ENCODE measurements around the gene CCDC146. TPM values are rescaled to one million over a fixed set of nuclear protein-coding genes. Genes with fewer than 3 reads are reported as not detected.
"Not testable (repeated sequence)": the region's sequence is repeated elsewhere in the genome, so short reads cannot be mapped to it uniquely, and the experiment has no call there.

The CCDC146 gene, protein sequence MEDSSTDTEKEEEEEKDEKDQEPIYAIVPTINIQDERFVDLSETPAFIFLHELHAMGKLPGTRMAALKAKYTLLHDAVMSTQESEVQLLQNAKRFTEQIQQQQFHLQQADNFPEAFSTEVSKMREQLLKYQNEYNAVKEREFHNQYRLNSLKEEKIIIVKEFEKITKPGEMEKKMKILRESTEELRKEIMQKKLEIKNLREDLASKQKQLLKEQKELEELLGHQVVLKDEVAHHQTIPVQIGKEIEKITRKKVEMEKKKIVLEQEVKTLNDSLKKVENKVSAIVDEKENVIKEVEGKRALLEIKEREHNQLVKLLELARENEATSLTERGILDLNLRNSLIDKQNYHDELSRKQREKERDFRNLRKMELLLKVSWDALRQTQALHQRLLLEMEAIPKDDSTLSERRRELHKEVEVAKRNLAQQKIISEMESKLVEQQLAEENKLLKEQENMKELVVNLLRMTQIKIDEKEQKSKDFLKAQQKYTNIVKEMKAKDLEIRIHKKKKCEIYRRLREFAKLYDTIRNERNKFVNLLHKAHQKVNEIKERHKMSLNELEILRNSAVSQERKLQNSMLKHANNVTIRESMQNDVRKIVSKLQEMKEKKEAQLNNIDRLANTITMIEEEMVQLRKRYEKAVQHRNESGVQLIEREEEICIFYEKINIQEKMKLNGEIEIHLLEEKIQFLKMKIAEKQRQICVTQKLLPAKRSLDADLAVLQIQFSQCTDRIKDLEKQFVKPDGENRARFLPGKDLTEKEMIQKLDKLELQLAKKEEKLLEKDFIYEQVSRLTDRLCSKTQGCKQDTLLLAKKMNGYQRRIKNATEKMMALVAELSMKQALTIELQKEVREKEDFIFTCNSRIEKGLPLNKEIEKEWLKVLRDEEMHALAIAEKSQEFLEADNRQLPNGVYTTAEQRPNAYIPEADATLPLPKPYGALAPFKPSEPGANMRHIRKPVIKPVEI
- polyA plus RNA-seq (2013, experiment 1 of 2), result 0.18 TPM
- polyA plus RNA-seq (2013, experiment 2 of 2), result 0.34 TPM

GRCh38 chr7:77121860-77122681 lies at the start of gene CCDC146:
Gene CCDC146, plus strand, starts transcription at chr7:77122615. Its CDS starts 45,054 bp downstream, at chr7:77167669.
- not testable (repeated sequence) for H3K79me1 ChIP-seq (ENCODE audit: low read length); H3K4me1 ChIP-seq (ENCODE audit: control insufficient read depth, low read depth, low read length); H2AK5ac ChIP-seq (ENCODE audit: low read length); H3K4ac ChIP-seq (ENCODE audit: low read depth, low read length); H4K5ac ChIP-seq (ENCODE audit: low read length); H3K79me2 ChIP-seq (ENCODE audit: control insufficient read depth, insufficient read depth, low read length); H3K18ac ChIP-seq (ENCODE audit: low read length); H4K8ac ChIP-seq (ENCODE audit: low read depth, low read length); H2BK5ac ChIP-seq (ENCODE audit: low read length); H3K23ac ChIP-seq (ENCODE audit: low read length); H3K27ac ChIP-seq (ENCODE audit: low read depth, low read length); H2BK120ac ChIP-seq (ENCODE audit: low read depth, low read length); H3K27me3 ChIP-seq (ENCODE audit: insufficient read depth, low read length, poor library complexity); H2BK15ac ChIP-seq (replicated peaks; ENCODE audit: low read depth); H3K36me3 ChIP-seq (ENCODE audit: control insufficient read depth, insufficient read depth, low read length)
- Histone ChIP-seq H3K4me3 (ENCODE audit: low read length) (peak within 1 kb of the TSS; percentile 25), H3K9ac (ENCODE audit: low read length) (peak within 1 kb of the TSS; percentile 54), H3K56ac (ENCODE audit: low read length) (peak within 1 kb of the TSS; percentile 62), H3K4me2 (ENCODE audit: low read length) (peak within 1 kb of the TSS; percentile 28)
- peak; percentile 100 for DNase-seq
- WGBS (ENCODE audit: extremely low coverage, insufficient coverage, low lambda C conversion rate), result no CpG with 5 or more reads among the region's 50 CpGs

DNA sequence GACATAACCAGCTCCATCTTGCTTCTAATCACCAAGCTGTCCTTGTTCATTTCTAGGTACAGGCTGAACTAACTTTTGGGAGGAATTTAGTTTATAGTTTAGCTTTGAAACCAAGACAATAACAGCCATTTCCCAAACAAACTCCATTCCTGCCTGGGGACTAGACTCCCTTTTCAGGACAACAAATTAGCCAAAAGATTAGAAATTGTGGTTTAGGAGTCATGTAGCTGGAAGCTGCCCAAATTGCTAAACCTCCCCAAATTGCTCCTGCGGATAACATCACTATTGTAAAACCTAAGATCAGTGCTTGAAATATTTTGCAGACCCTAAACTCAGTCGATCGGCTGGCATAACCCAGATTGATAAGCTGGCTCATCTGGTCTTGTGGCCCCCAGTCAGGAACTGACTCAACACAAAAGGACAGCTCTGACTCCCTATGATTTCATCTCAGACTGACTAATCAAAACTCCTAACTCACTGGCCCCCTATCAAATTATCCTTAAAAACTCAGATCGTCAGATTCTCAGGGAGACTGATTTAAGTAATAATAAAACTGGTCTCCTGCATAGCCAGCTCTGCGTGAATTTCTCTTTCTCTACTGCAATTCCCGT lies 47.5 kb upstream of the CCDC146 start:
- not testable (repeated sequence) for H3K23ac ChIP-seq (ENCODE audit: low read length); H3K27ac ChIP-seq (ENCODE audit: low read depth, low read length); H2BK15ac ChIP-seq (replicated peaks; ENCODE audit: low read depth); H2BK120ac ChIP-seq (ENCODE audit: low read depth, low read length); H3K36me3 ChIP-seq (ENCODE audit: control insufficient read depth, insufficient read depth, low read length); H3K4ac ChIP-seq (ENCODE audit: low read depth, low read length); H3K9ac ChIP-seq (ENCODE audit: low read length); H3K18ac ChIP-seq (ENCODE audit: low read length); H4K8ac ChIP-seq (ENCODE audit: low read depth, low read length); H4K5ac ChIP-seq (ENCODE audit: low read length); H3K56ac ChIP-seq (ENCODE audit: low read length); DNase-seq; H3K4me2 ChIP-seq (ENCODE audit: low read length); H3K4me3 ChIP-seq (ENCODE audit: low read length); H3K79me2 ChIP-seq (ENCODE audit: control insufficient read depth, insufficient read depth, low read length); H2AK5ac ChIP-seq (ENCODE audit: low read length); H3K27me3 ChIP-seq (ENCODE audit: insufficient read depth, low read length, poor library complexity); H3K79me1 ChIP-seq (ENCODE audit: low read length); H3K4me1 ChIP-seq (ENCODE audit: control insufficient read depth, low read depth, low read length); H2BK5ac ChIP-seq (ENCODE audit: low read length)
- no CpG with 5 or more reads among the region's 6 CpGs for WGBS (ENCODE audit: extremely low coverage, insufficient coverage, low lambda C conversion rate)

GRCh38 chr7:77077060-77077459 lies 45.4 kb upstream of the CCDC146 start:
- H3K27ac ChIP-seq (ENCODE audit: low read depth, low read length); H3K4me1 ChIP-seq (ENCODE audit: control insufficient read depth, low read depth, low read length); DNase-seq; H4K5ac ChIP-seq (ENCODE audit: low read length); H3K36me3 ChIP-seq (ENCODE audit: control insufficient read depth, insufficient read depth, low read length); H3K4me3 ChIP-seq (ENCODE audit: low read length); H3K79me1 ChIP-seq (ENCODE audit: low read length); H3K4me2 ChIP-seq (ENCODE audit: low read length); H2BK120ac ChIP-seq (ENCODE audit: low read depth, low read length); H3K9ac ChIP-seq (ENCODE audit: low read length); H3K23ac ChIP-seq (ENCODE audit: low read length); H3K18ac ChIP-seq (ENCODE audit: low read length); H2BK15ac ChIP-seq (replicated peaks; ENCODE audit: low read depth); H3K27me3 ChIP-seq (ENCODE audit: insufficient read depth, low read length, poor library complexity); H2BK5ac ChIP-seq (ENCODE audit: low read length); H3K4ac ChIP-seq (ENCODE audit: low read depth, low read length); H3K79me2 ChIP-seq (ENCODE audit: control insufficient read depth, insufficient read depth, low read length); H2AK5ac ChIP-seq (ENCODE audit: low read length); H3K56ac ChIP-seq (ENCODE audit: low read length); H4K8ac ChIP-seq (ENCODE audit: low read depth, low read length): not testable (repeated sequence)
- WGBS (ENCODE audit: extremely low coverage, insufficient coverage, low lambda C conversion rate), result no CpG with 5 or more reads among the region's 5 CpGs

DNA sequence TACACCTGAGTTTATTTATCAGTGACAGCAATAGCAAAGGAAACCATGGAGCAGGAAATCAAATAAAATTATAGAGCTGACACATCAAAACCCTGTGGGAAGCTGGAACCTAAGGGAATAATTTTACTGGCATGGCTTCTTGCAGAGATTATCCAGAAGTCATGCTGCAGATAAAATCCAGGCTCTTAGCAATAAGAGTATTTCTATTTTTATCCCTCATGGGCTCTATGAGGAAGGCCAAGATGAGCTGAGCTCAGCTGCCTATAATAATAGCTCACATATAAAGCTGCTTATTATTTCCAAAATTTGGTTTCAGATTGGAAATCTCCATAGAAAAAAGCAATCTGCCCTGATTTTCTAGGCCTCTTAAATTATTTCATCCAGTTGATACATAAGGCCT lies 43.3 kb upstream of the CCDC146 start:
- H3K4me3 ChIP-seq (ENCODE audit: low read length); H3K23ac ChIP-seq (ENCODE audit: low read length); H4K8ac ChIP-seq (ENCODE audit: low read depth, low read length); H3K56ac ChIP-seq (ENCODE audit: low read length); H2BK15ac ChIP-seq (replicated peaks; ENCODE audit: low read depth); H3K4me2 ChIP-seq (ENCODE audit: low read length); H4K5ac ChIP-seq (ENCODE audit: low read length); H3K36me3 ChIP-seq (ENCODE audit: control insufficient read depth, insufficient read depth, low read length); H2BK5ac ChIP-seq (ENCODE audit: low read length); H2BK120ac ChIP-seq (ENCODE audit: low read depth, low read length); DNase-seq; H3K4me1 ChIP-seq (ENCODE audit: control insufficient read depth, low read depth, low read length); H3K79me1 ChIP-seq (ENCODE audit: low read length); H3K4ac ChIP-seq (ENCODE audit: low read depth, low read length); H3K18ac ChIP-seq (ENCODE audit: low read length); H3K27ac ChIP-seq (ENCODE audit: low read depth, low read length); H3K27me3 ChIP-seq (ENCODE audit: insufficient read depth, low read length, poor library complexity); H3K9ac ChIP-seq (ENCODE audit: low read length); H3K79me2 ChIP-seq (ENCODE audit: control insufficient read depth, insufficient read depth, low read length); H2AK5ac ChIP-seq (ENCODE audit: low read length): not testable (repeated sequence)

- H3K9ac ChIP-seq (ENCODE audit: low read length); H2BK5ac ChIP-seq (ENCODE audit: low read length); H3K79me2 ChIP-seq (ENCODE audit: control insufficient read depth, insufficient read depth, low read length); H2BK15ac ChIP-seq (replicated peaks; ENCODE audit: low read depth); H4K8ac ChIP-seq (ENCODE audit: low read depth, low read length); H3K27ac ChIP-seq (ENCODE audit: low read depth, low read length); H3K36me3 ChIP-seq (ENCODE audit: control insufficient read depth, insufficient read depth, low read length); H3K56ac ChIP-seq (ENCODE audit: low read length); H4K5ac ChIP-seq (ENCODE audit: low read length); H3K4me1 ChIP-seq (ENCODE audit: control insufficient read depth, low read depth, low read length); H2AK5ac ChIP-seq (ENCODE audit: low read length); H3K18ac ChIP-seq (ENCODE audit: low read length); H3K23ac ChIP-seq (ENCODE audit: low read length); H2BK120ac ChIP-seq (ENCODE audit: low read depth, low read length); H3K4me3 ChIP-seq (ENCODE audit: low read length); H3K4ac ChIP-seq (ENCODE audit: low read depth, low read length); DNase-seq; H3K4me2 ChIP-seq (ENCODE audit: low read length); H3K79me1 ChIP-seq (ENCODE audit: low read length); H3K27me3 ChIP-seq (ENCODE audit: insufficient read depth, low read length, poor library complexity): not testable (repeated sequence)
- no CpG with 5 or more reads among the region's 5 CpGs for WGBS (ENCODE audit: extremely low coverage, insufficient coverage, low lambda C conversion rate)
These were observed 42.8 kb upstream of the CCDC146 start for GRCh38 chr7:77079624-77080023.
